ENCODE data around the gene NARS2.

The NARS2 gene

GRCh38 chr11:78560826-78561484 lies 13.7 kb downstream of the NARS2 start:
- Histone ChIP-seq H4K12ac (ENCODE audit: low read depth, low read length) (no peak overlapping the region), H2AK5ac (ENCODE audit: low read length) (no peak overlapping the region), H3K9me3 (ENCODE audit: insufficient read depth, low read depth, low read length) (no peaks in the 10 kb centered on the region), H3K4me3 (ENCODE audit: low read depth, low read length) (no peak overlapping the region), H3K18ac (ENCODE audit: low read length) (no peak overlapping the region), H3K14ac (ENCODE audit: low read length) (no peak overlapping the region), H3K79me2 (ENCODE audit: control insufficient read depth, insufficient read depth, low read length, poor library complexity) (peaks cover 6% of the 10 kb centered on the region), H3K4me2 (ENCODE audit: low read length) (no peak overlapping the region), H3K27me3 (ENCODE audit: insufficient read depth, low read length) (no peaks in the 10 kb centered on the region), H2AFZ (ENCODE audit: insufficient read depth, low read length, poor library complexity) (no peak overlapping the region), H3K9ac (ENCODE audit: low read length) (no peak overlapping the region), H2BK120ac (ENCODE audit: insufficient read depth, low read length, poor library complexity) (no peak overlapping the region), H2BK12ac (ENCODE audit: low read length) (no peak overlapping the region), H3K23ac (ENCODE audit: low read length) (no peak overlapping the region), H2BK5ac (ENCODE audit: low read depth, low read length, poor library complexity) (no peak overlapping the region), H3K4me1 (ENCODE audit: control insufficient read depth in 1 of 2, insufficient read depth in 2 of 2, low read length in 2 of 2) (peaks cover 8% of the 10 kb centered on the region in 2 experiments), H3K36me3 (ENCODE audit: control insufficient read depth in 1 of 2, insufficient read depth in 2 of 2, low read length in 2 of 2) (peaks cover 0 to 2% of the 10 kb centered on the region in 2 experiments), H3K4ac (ENCODE audit: low read depth, low read length) (no peak overlapping the region), H4K8ac (ENCODE audit: low read depth, low read length) (no peak overlapping the region), H3K79me1 (ENCODE audit: low read length) (peaks cover 8% of the 10 kb centered on the region), H4K91ac (ENCODE audit: low read depth, low read length) (no peak overlapping the region), H3K27ac (ENCODE audit: low read depth, low read length) (no peak overlapping the region)
- no peak for DNase-seq
- no CpG with 5 or more reads among the region's 8 CpGs for WGBS (ENCODE audit: extremely low coverage, insufficient coverage, insufficient read length)

- H3K79me1 ChIP-seq (ENCODE audit: low read length): peaks cover 8% of the 10 kb centered on the region
- no CpG with 5 or more reads among the region's 3 CpGs for WGBS (ENCODE audit: extremely low coverage, insufficient coverage, insufficient read length)
- H3K4me3 ChIP-seq (ENCODE audit: low read depth, low read length): no peak overlapping the region
- no peaks in the 10 kb centered on the region for H3K9me3 ChIP-seq (ENCODE audit: insufficient read depth, low read depth, low read length)
- H3K4me2 ChIP-seq (ENCODE audit: low read length): no peak overlapping the region
- H3K14ac ChIP-seq (ENCODE audit: low read length): no peak overlapping the region
- H2AFZ ChIP-seq (ENCODE audit: insufficient read depth, low read length, poor library complexity): no peak overlapping the region
- H2BK12ac ChIP-seq (ENCODE audit: low read length): no peak overlapping the region
- no peak overlapping the region for H4K91ac ChIP-seq (ENCODE audit: low read depth, low read length)
- DNase-seq: no peak
- H3K79me2 ChIP-seq (ENCODE audit: control insufficient read depth, insufficient read depth, low read length, poor library complexity): peaks cover 6% of the 10 kb centered on the region
- H2BK120ac ChIP-seq (ENCODE audit: insufficient read depth, low read length, poor library complexity): no peak overlapping the region
- no peak overlapping the region for H3K23ac ChIP-seq (ENCODE audit: low read length)
- H3K4me1 ChIP-seq (ENCODE audit: control insufficient read depth in 1 of 2, insufficient read depth in 2 of 2, low read length in 2 of 2): peaks cover 8% of the 10 kb centered on the region in 2 experiments
- H3K27ac ChIP-seq (ENCODE audit: low read depth, low read length): no peak overlapping the region
- H3K36me3 ChIP-seq (ENCODE audit: control insufficient read depth in 1 of 2, insufficient read depth in 2 of 2, low read length in 2 of 2): peaks cover 0 to 2% of the 10 kb centered on the region in 2 experiments
- no peak overlapping the region for H2BK5ac ChIP-seq (ENCODE audit: low read depth, low read length, poor library complexity)
- no peak overlapping the region for H4K8ac ChIP-seq (ENCODE audit: low read depth, low read length)
- no peak overlapping the region for H3K4ac ChIP-seq (ENCODE audit: low read depth, low read length)
- H3K18ac ChIP-seq (ENCODE audit: low read length): no peak overlapping the region
- H3K27me3 ChIP-seq (ENCODE audit: insufficient read depth, low read length): no peaks in the 10 kb centered on the region
- no peak overlapping the region for H4K12ac ChIP-seq (ENCODE audit: low read depth, low read length)
- H2AK5ac ChIP-seq (ENCODE audit: low read length): no peak overlapping the region
- no peak overlapping the region for H3K9ac ChIP-seq (ENCODE audit: low read length)
Observed at GRCh38 chr11:78560153-78560552, 14.5 kb downstream of the NARS2 start.

- Histone ChIP-seq H2AK5ac (ENCODE audit: low read length) (no peak overlapping the region), H3K4me2 (ENCODE audit: low read length) (no peak overlapping the region), H3K23ac (ENCODE audit: low read length) (no peak overlapping the region), H2BK5ac (ENCODE audit: low read depth, low read length, poor library complexity) (no peak overlapping the region), H3K18ac (ENCODE audit: low read length) (no peak overlapping the region), H4K12ac (ENCODE audit: low read depth, low read length) (no peak overlapping the region), H3K9me3 (ENCODE audit: insufficient read depth, low read depth, low read length) (no peaks in the 10 kb centered on the region), H3K9ac (ENCODE audit: low read length) (no peak overlapping the region), H2BK12ac (ENCODE audit: low read length) (no peak overlapping the region), H2BK120ac (ENCODE audit: insufficient read depth, low read length, poor library complexity) (no peak overlapping the region), H2AFZ (ENCODE audit: insufficient read depth, low read length, poor library complexity) (no peak overlapping the region), H3K4ac (ENCODE audit: low read depth, low read length) (no peak overlapping the region), H3K27me3 (ENCODE audit: insufficient read depth, low read length) (no peaks in the 10 kb centered on the region), H3K27ac (ENCODE audit: low read depth, low read length) (no peak overlapping the region), H3K4me3 (ENCODE audit: low read depth, low read length) (no peak overlapping the region), H4K8ac (ENCODE audit: low read depth, low read length) (no peak overlapping the region), H3K14ac (ENCODE audit: low read length) (no peak overlapping the region), H3K36me3 (ENCODE audit: control insufficient read depth in 1 of 2, insufficient read depth in 2 of 2, low read length in 2 of 2) (peaks cover 0 to 2% of the 10 kb centered on the region in 2 experiments), H3K4me1 (ENCODE audit: control insufficient read depth in 1 of 2, insufficient read depth in 2 of 2, low read length in 2 of 2) (peaks cover 7% of the 10 kb centered on the region in 2 experiments), H4K91ac (ENCODE audit: low read depth, low read length) (no peak overlapping the region), H3K79me1 (ENCODE audit: low read length) (peaks cover 7% of the 10 kb centered on the region), H3K79me2 (ENCODE audit: control insufficient read depth, insufficient read depth, low read length, poor library complexity) (peaks cover 5% of the 10 kb centered on the region)
- no peak for DNase-seq
- no CpG with 5 or more reads among the region's 2 CpGs for WGBS (ENCODE audit: extremely low coverage, insufficient coverage, insufficient read length)
Observed at GRCh38 chr11:78557236-78557635, 17.4 kb downstream of the NARS2 start.

GRCh38 chr11:78555592-78555991 lies 19.1 kb downstream of the NARS2 start:
- no peak for DNase-seq
- Histone ChIP-seq H2AK5ac (ENCODE audit: low read length) (no peak overlapping the region), H3K4me1 (ENCODE audit: control insufficient read depth in 1 of 2, insufficient read depth in 2 of 2, low read length in 2 of 2) (peaks cover 0 to 3% of the 10 kb centered on the region in 2 experiments), H3K14ac (ENCODE audit: low read length) (no peak overlapping the region), H3K23ac (ENCODE audit: low read length) (no peak overlapping the region), H3K36me3 (ENCODE audit: control insufficient read depth in 1 of 2, insufficient read depth in 2 of 2, low read length in 2 of 2) (peaks cover 0 to 2% of the 10 kb centered on the region in 2 experiments), H3K9me3 (ENCODE audit: insufficient read depth, low read depth, low read length) (no peaks in the 10 kb centered on the region), H3K9ac (ENCODE audit: low read length) (no peak overlapping the region), H3K18ac (ENCODE audit: low read length) (no peak overlapping the region), H4K91ac (ENCODE audit: low read depth, low read length) (no peak overlapping the region), H3K79me1 (ENCODE audit: low read length) (no peaks in the 10 kb centered on the region), H3K4me3 (ENCODE audit: low read depth, low read length) (no peak overlapping the region), H3K4me2 (ENCODE audit: low read length) (no peak overlapping the region), H4K8ac (ENCODE audit: low read depth, low read length) (no peak overlapping the region), H3K27ac (ENCODE audit: low read depth, low read length) (no peak overlapping the region), H3K4ac (ENCODE audit: low read depth, low read length) (no peak overlapping the region), H3K79me2 (ENCODE audit: control insufficient read depth, insufficient read depth, low read length, poor library complexity) (no peaks in the 10 kb centered on the region), H2AFZ (ENCODE audit: insufficient read depth, low read length, poor library complexity) (no peak overlapping the region), H2BK5ac (ENCODE audit: low read depth, low read length, poor library complexity) (no peak overlapping the region), H3K27me3 (ENCODE audit: insufficient read depth, low read length) (no peaks in the 10 kb centered on the region), H2BK12ac (ENCODE audit: low read length) (no peak overlapping the region), H2BK120ac (ENCODE audit: insufficient read depth, low read length, poor library complexity) (no peak overlapping the region), H4K12ac (ENCODE audit: low read depth, low read length) (no peak overlapping the region)
- whole genome bisulfite sequencing (ENCODE audit: extremely low coverage, insufficient coverage, insufficient read length): no CpG with 5 or more reads among the region's 3 CpGs

Data from trophoblast cell (in vitro differentiated cells and primary cell).